Thoracic aorta (tissue), 2 donors: Measurements from ENCODE around the gene TMEM39B. TPM values are rescaled to one million over a fixed set of nuclear protein-coding genes. Genes with fewer than 3 reads are reported as not detected.
"Not testable (repeated sequence)": the region's sequence is repeated elsewhere in the genome, so short reads cannot be mapped to it uniquely, and the experiment has no call there.

Experiments
- ATAC-seq: fragments of 150-250 bp; one replicate; pipeline ENCODE4 v1.8.0; 2017; ENCODE audit warnings: low read depth; ENCODE audit not compliant: insufficient number of reproducible peaks, low FRiP score
- DNase-seq: peaks from one replicate; pipeline ENCODE4 v3.0.0-alpha.2; 2020; ENCODE audit warnings: low spot score
- H3K27ac ChIP-seq, 2 donors: fragments of 200-600 bp; sonication (generic); 1 replicate in 1 of 2; 2 replicates in 1 of 2; pipeline ENCODE4 v1.5.1; 2016; ENCODE audit warnings: mild to moderate bottlenecking in 2 of 2, moderate library complexity in 2 of 2
- H3K27me3 ChIP-seq: fragments of 200-600 bp; sonication (generic); replicated peaks from 2 replicates; pipeline ENCODE4 v1.6.0; 2016; ENCODE audit warnings: mild to moderate bottlenecking; ENCODE audit not compliant: insufficient read depth
- H3K36me3 ChIP-seq: fragments of 200-600 bp; sonication (generic); one replicate; pipeline ENCODE4 v1.5.1; 2016
- H3K4me1 ChIP-seq, 2 donors: fragments of 200-600 bp; sonication (generic); 1 replicate in 1 of 2; 2 replicates in 1 of 2; pipeline versions ENCODE4 v1.5.1 to v1.6.0; 2016; ENCODE audit warnings: low read depth in 2 of 2, mild to moderate bottlenecking in 1 of 2; ENCODE audit not compliant: control insufficient read depth in 1 of 2
- H3K4me3 ChIP-seq: fragments of 200-600 bp; sonication (generic); 2 replicates; pipeline ENCODE4 v1.5.1; 2016; ENCODE audit warnings: mild to moderate bottlenecking
- H3K9me3 ChIP-seq: fragments of 200-600 bp; sonication (generic); 2 replicates; pipeline ENCODE4 v1.5.1; 2016
- CTCF ChIP-seq: fragments of 200-600 bp; sonication (generic); IDR thresholded peaks from one replicate; pipeline ENCODE4 v1.5.1; 2019; ENCODE audit warnings: antibody characterized with exemption
- total RNA-seq, 2 donors: library from RNA; depleted of rRNA; stranded (reverse); fragments of >200 nt; gene quantifications; one replicate each; pipeline versions ENCODE4 v1.1.0 to v1.2.3, GENCODE V29; 2016

Gene TMEM39B
- total RNA-seq, 2 donors from 2014 or later, result 5.1 to 5.8 TPM

- TF ChIP-seq CTCF, result no peak
- ATAC-seq (no peak), DNase-seq (no peak)
- H3K27ac ChIP-seq, result no peak overlapping the region
- H3K27me3 ChIP-seq, result no peaks in the 10 kb centered on the region
- no peak overlapping the region for H3K4me3 ChIP-seq
- H3K9me3 ChIP-seq, result no peaks in the 10 kb centered on the region
- H3K4me1 ChIP-seq, result peaks cover 15 to 43% of the 10 kb centered on the region in 2 donors
- H3K36me3 ChIP-seq, result no peaks in the 10 kb centered on the region
Observed at GRCh38 chr1:32125313-32125712, 52.6 kb downstream of the TMEM39B start.

DNA sequence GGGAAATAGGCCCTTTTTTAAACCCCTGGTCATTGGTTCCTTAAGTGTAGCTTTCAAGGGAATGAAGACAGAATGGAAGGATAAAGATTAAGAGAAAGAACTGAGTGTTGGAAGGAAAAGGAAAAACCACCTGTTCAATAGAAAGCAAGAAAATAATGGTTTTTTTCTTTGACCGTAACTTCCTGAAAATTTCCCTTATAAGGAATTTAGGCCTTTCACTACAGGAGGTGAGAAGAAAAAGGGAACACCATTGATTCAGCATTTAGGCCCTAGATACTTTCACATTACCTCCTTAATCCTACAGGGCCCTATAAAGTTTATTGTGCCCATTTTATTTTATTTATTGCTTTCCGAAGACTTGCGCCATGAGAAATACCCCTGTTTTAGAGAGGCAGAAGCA is 54.0 kb downstream of the TMEM39B start:
- TF ChIP-seq CTCF, result no peak
- no peaks in the 10 kb centered on the region for H3K9me3 ChIP-seq
- no peak overlapping the region for H3K4me3 ChIP-seq
- H3K27ac ChIP-seq, result no peak overlapping the region
- DNase-seq, result no peak
- H3K4me1 ChIP-seq, result peaks cover 15 to 34% of the 10 kb centered on the region in 2 donors
- ATAC-seq, result no peak
- H3K36me3 ChIP-seq, result no peaks in the 10 kb centered on the region
- H3K27me3 ChIP-seq, result no peaks in the 10 kb centered on the region

GRCh38 chr1:32127409-32128198 is 54.9 kb downstream of the TMEM39B start:
- peak; percentile 24 for TF ChIP-seq CTCF
- ATAC-seq, result no peak
- no peak for DNase-seq

GRCh38 chr1:32128479-32128878 is 55.7 kb downstream of the TMEM39B start:
- ATAC-seq (no peak), DNase-seq (no peak)
- no peak overlapping the region for H3K4me3 ChIP-seq
- TF ChIP-seq CTCF, result no peak
- no peaks in the 10 kb centered on the region for H3K9me3 ChIP-seq
- no peaks in the 10 kb centered on the region for H3K36me3 ChIP-seq
- H3K27ac ChIP-seq, result no peak overlapping the region
- H3K27me3 ChIP-seq, result no peaks in the 10 kb centered on the region
- peaks cover 5 to 29% of the 10 kb centered on the region in 2 donors for H3K4me1 ChIP-seq

More at GRCh38 chr1:32127409-32128198, 54.9 kb downstream of the TMEM39B start:
- H3K27ac ChIP-seq, result no peak overlapping the region
- H3K27me3 ChIP-seq, result no peaks in the 10 kb centered on the region
- H3K9me3 ChIP-seq, result no peaks in the 10 kb centered on the region
- H3K36me3 ChIP-seq, result no peaks in the 10 kb centered on the region
- H3K4me1 ChIP-seq, result peaks cover 11 to 26% of the 10 kb centered on the region in 2 donors
- no peak overlapping the region for H3K4me3 ChIP-seq

GRCh38 chr1:32128964-32129363 is 56.2 kb downstream of the TMEM39B start:
- H3K27me3 ChIP-seq, result no peaks in the 10 kb centered on the region
- peaks cover 6 to 29% of the 10 kb centered on the region in 2 donors for H3K4me1 ChIP-seq
- H3K27ac ChIP-seq, result no peak overlapping the region
- no peak for DNase-seq
- H3K9me3 ChIP-seq, result no peaks in the 10 kb centered on the region
- ATAC-seq, result no peak
- TF ChIP-seq CTCF, result no peak
- H3K4me3 ChIP-seq, result no peak overlapping the region
- no peaks in the 10 kb centered on the region for H3K36me3 ChIP-seq

DNA sequence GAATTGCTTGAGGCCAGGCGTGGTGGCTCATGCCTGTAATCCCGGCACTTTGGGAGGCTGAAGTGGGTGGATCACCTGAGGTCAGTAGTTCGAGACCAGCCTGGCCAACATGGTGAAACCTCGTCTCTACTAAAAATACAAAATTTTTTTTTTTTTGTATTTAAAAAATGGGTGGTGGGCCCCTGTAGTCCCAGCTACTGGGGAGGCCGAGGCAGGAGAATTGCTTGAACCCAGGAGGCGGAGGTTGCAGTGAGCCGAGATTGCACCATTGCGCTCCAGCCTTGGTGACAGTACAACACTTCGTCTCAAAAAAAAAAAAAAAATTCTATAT is 61.2 kb downstream of the TMEM39B start:
- ATAC-seq, DNase-seq, H3K36me3 ChIP-seq, H3K4me3 ChIP-seq, H3K9me3 ChIP-seq, H3K27me3 ChIP-seq: not testable (repeated sequence)
- peak overlapping the region in 1 of 2 donors; percentile 26 for H3K27ac ChIP-seq
- peaks cover 6 to 27% of the 10 kb centered on the region in 2 donors for H3K4me1 ChIP-seq
